ENCODE results near the gene DGKG.

The DGKG gene

DNA sequence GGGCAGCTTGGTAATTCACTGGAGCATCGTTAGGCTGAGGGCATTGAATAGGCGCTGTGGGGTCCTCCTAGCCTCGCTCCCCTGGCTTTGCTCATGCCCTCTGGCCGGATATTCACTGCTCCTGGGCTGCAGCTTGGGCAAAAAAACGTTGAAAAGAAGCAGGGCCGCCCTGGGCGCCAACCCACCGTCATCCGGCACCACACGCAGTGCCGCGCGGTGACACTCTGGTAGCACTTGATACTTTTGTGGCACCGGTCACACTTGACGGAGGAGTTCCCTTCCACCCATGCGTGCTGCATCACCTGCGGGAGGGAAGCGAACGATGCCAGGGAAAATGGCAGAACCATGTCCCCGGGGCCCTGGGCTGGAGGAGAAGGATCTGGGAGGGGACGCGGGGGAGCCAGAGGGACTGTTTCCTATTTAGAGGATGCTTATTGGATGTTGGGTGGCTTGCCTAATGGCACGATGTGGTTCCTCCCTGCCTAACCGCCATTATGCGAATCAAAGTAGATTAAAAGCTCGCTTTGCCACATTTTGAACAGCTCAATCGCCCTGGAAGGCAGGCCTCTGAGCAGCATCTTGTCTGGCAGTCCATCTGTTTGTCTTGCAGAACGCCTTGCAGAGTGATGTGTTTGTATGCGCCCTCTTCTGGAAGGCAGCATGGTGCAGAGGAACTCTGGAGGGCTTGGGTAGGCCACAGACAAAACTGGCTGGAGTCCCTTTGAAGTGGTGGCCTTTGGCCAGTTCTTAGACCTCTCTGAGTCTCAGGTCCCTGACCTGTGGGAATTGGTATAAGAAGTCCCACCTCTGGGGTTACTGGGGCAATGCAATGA is 93.2 kb downstream of the DGKG start:
- DNase-seq, result no peak

DNA sequence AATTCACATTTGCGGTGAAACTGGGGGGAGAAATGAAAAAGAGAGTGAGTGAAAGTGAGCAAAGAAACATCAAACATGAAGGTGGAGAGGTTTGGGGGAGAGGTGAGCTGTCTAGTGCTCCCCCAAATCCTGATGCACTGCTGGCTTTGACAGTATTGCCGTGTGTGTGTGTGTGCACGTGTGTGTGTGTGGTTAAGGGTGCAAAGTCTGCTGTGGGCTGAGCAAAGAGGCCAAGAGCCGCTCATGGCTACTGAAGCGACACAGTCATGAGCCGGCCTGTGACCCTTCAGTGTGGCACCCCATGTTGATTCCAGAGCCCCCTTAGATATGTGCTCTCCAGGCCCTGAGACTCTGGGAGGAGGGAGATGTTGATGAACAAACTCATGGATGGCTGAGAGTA is 94.3 kb downstream of the DGKG start:
- no peak for DNase-seq

- no peak for DNase-seq
Observed at GRCh38 chr3:186264608-186265400, 97.2 kb downstream of the DGKG start.

DNA sequence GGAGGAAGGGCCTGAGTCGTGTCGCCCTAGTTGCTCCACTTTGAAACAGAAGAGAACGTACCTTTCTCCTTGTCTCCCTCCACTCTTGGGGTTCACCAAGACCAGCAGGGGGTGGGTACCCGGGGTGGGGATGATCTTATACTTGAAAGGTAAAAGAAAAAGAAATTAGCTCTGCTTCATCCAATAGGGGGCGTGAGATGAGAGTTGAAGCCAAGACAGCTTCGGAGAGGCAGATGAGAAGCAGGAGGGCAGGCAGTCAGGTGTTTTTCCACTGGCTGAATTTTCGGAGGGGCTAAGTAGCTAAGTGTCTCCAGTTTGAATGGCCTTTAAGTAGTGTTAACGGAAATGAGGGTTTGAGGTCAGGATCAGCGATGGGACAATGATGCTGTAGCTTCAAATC is 100.4 kb downstream of the DGKG start:
- DNase-seq, result no peak

DNA sequence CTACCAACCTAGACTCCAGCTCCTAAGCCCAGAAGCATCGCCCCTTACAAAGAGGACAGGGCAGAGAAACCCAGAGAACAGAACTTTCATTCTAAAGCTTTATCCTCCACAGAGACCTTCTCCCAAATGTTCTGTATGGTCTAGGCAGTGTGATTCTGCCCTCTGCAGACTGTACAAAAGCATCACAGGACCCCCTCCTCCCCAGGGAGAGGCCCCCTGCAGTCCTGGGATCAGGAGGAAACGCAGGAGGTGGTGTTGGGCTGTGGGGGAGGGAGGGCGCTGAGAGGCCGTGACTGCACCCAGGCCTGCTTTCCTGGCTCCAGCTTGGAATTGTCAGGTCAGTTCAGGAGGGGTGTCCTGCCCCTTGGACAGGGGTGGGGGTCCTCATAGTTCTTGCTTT is 101.3 kb downstream of the DGKG start:
- DNase-seq, result no peak

GRCh38 chr3:186259612-186260383 is 102.2 kb downstream of the DGKG start:
- DNase-seq, result peak; percentile 7

DNA sequence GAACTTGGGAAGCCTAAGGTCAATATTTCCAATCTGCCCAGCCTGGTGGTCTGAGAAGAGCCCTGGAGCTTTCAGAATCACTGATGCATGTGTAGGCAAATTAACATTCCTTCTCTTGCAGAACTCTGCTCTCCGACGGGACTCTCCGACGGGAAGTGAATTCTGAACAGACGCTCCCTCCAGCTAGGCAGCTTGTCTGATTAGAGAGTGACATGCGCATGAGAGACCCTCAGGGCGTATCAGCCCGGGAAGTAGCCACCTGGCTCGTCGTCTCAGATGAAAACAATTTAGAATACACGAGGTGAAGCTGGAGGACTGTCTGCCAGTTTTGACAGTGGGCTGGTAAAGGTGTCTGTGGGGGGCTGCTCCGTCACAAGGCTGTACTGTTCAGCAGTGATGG is 103.1 kb downstream of the DGKG start:
- DNase-seq, result no peak

DNA sequence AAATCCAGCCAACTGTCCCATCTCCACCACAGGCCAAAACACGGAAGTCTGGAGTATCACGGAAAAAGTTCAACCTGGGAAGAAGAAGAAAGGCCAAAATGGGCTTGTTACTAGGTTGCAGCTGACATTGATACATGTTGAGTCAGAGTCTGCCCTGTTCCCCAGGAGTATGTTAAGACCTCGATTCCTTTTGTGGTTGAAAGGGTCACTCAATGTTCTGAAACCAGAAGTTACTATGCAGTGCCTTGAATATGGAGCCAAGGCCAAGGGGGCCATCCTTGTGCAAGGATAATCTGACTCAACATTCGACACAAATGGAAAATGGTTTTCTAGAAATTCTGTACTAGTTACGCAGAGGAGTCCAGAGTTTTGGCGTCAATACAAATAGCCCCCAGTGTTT is 104.2 kb downstream of the DGKG start:
- no peak for DNase-seq

DNA sequence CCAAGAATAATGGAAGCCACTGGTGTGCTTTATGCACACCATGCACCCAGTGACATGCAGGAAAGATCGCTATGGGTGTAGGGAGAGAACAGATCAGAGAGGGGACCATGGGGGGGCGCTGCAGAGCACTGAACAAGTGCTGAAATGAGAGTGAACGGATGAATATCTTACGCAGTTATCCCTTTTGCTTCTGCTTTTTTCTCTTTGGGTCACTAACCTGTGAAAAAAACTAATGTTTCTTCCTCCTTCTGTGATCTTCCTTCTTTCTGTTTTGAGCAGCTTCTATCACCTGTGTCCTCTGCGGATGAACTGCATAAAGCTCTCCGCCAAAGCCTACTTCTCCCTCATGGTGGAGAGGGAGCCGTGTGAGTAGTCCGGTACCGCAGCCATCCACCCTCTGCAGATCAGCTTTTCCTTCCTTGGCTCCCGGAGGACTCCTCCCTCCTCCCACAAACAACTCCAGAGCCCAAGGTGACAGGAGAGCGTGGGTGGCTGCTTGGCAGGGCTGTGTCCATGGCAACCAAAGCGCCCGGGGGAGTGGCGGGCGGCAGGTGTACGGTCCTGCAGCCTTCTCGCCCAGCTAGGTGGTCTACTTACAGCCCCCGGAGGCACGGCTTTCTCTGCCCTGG is 106.2 kb downstream of the DGKG start:
- DNase-seq, result no peak

GRCh38 chr3:186254676-186255650 is 107.1 kb downstream of the DGKG start:
- DNase-seq, result no peak

- no peak for DNase-seq
Observed at GRCh38 chr3:186251948-186252619, 110.0 kb downstream of the DGKG start.

GRCh38 chr3:186248850-186249249 is 113.2 kb downstream of the DGKG start:
- no peak for DNase-seq

DNA sequence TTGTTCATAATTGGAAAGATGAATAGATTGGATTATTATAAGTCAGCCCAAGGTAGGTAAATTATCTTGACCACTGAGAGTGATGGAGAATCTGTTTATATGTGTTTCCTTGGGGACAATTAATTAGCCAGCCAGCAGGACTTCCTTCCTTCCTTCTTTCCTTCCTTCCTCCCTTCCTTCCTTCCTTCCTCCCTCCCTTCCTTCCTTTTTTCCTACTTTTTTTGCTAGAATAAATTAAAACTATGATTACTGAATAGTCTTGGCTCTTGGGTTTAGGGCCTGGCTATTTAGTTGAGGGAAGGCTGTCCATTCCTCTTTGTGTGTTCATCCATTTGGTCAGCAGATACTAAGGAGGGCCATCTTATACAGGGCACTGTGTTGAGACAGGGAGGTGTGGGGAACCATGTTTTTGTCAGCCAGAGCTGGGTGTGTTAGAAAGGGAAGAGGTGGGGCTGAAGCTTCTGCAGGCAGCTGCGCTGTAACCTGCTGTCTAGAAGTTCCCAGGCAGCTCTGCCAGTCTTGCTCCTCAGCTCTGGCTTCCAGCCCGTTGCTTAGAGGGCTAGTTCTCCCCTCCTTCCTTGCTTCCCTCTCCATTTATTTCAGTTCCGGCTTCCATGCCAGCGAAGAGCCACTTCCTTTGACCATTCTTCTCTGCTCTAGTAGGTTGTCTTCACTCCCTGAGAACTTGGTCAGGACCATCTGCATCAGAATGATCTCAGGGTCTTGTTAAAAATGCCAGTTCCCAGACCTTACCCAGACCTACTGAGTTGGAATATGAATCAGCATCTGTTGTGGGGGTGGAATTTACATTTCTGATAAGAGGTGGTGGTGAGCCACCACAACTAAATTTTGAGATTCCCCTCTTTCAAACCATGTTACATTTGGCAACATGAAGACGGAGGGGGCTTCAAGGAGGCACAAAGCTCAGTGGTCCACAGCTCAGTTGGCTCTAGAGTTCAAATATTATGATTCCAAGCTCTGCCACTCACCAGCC is 113.9 kb downstream of the DGKG start:
- DNase-seq, result no peak

DNA sequence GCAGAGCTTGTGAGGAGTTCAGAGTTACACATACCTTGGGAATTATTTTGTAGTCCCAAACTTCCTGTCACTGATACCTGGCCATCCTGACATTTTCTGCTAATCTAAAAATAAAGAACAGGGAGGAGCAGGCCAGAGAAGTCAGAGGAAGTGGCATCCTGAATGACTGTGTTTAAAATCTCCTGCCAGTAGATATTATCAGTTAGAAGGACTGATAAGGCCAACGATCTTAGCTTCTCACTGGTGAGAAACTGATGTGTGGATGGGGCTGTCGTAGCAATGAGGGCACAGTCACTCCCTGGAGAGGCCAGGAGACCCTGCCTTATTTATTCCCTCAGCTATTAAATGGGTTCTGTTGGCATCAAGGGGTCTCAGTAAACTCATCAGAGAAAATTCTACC is 115.1 kb downstream of the DGKG start:
- no peak for DNase-seq

GRCh38 chr3:186244016-186244415 is 118.0 kb downstream of the DGKG start:
- no peak for DNase-seq

- peak; percentile 78 for DNase-seq
Observed at GRCh38 chr3:186241910-186242821, 119.9 kb downstream of the DGKG start.

- peak; percentile 40 for DNase-seq
Observed at GRCh38 chr3:186239321-186239720, 122.7 kb downstream of the DGKG start.

GRCh38 chr3:186237915-186238314 is 124.1 kb downstream of the DGKG start:
- no peak for DNase-seq

All from DMS153 (cell line).